HL-60 (cell line): ENCODE measurements around the gene OR2F2.

Experiments
- CTCF ChIP-seq: IDR thresholded peaks from one replicate; pipeline ENCODE4 v1.5.1; 2011; ENCODE audit warnings: low read length, control low read depth, inconsistent platforms; ENCODE audit not compliant: insufficient read depth
- GABPA ChIP-seq: IDR thresholded peaks from 2 replicates; pipeline ENCODE4 v1.6.1; 2012; ENCODE audit warnings: low read depth
- POLR2AphosphoS5 ChIP-seq: IDR thresholded peaks from 2 replicates; pipeline ENCODE4 v1.6.1; 2012; ENCODE audit warnings: low read depth
- REST ChIP-seq: IDR thresholded peaks from 2 replicates; pipeline ENCODE4 v1.6.1; 2012; ENCODE audit warnings: low read depth; ENCODE audit not compliant: insufficient replicate concordance

- TF ChIP-seq CTCF (no peak), REST (no peak), POLR2AphosphoS5 (no peak), GABPA (no peak)
These were observed 26.0 kb downstream of the OR2F2 start for GRCh38 chr7:143960813-143961610.
